IPS-NIHi7 (cell line): ENCODE measurements around the gene CD300LF.

Source experiments
- DNase-seq: peaks from one replicate; pipeline ENCODE4 v3.0.0; 2012; ENCODE audit warnings: mixed read lengths; ENCODE audit errors: extremely low spot score

CD300LF gene

GRCh38 chr17:74745548-74746177, 32.9 kb upstream of the CD300LF start:
- DNase-seq, result no peak

- DNase-seq, result peak; percentile 81
These were observed 32.2 kb upstream of the CD300LF start for GRCh38 chr17:74744714-74745547.

DNA sequence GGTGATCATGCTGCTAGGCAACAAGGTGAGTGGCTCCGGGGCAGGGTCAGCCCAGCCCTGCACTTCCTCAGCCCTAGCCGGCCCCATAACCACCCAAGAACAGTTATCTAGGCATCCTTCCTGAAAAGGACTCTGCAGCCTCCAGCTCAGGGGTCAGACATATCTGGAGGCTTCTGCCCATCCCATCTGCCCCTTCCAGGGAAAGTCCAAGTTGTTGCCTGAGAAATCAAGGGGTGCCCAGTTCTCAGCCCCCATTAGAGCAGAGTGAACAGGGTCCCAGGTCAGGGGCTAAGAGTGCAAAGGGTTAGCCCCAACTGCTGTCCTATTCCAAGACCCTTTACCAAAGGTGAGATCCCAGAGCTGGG, 31.6 kb upstream of the CD300LF start:
- DNase-seq, result no peak

GRCh38 chr17:74743755-74744154, 31.0 kb upstream of the CD300LF start:
- no peak for DNase-seq

GRCh38 chr17:74742978-74743545, 30.3 kb upstream of the CD300LF start:
- no peak for DNase-seq

DNA sequence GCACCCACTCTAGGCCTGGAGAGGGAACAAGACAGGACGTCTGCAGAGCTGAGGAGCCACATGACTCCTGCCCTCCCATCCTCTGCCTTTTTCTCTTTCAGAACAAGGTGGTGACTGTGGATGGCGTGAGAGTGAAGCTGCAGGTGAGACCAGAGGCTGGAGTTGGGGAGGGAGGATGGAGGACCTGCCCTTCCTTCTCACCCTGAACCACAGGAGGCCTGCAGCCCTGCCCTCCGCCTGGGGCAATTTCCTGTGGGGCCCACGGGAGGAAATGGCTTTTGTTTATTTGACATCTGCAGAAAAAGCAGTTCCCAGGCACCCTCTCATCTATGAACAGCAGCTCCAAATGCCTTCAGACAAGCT, 29.4 kb upstream of the CD300LF start:
- DNase-seq, result no peak

DNA sequence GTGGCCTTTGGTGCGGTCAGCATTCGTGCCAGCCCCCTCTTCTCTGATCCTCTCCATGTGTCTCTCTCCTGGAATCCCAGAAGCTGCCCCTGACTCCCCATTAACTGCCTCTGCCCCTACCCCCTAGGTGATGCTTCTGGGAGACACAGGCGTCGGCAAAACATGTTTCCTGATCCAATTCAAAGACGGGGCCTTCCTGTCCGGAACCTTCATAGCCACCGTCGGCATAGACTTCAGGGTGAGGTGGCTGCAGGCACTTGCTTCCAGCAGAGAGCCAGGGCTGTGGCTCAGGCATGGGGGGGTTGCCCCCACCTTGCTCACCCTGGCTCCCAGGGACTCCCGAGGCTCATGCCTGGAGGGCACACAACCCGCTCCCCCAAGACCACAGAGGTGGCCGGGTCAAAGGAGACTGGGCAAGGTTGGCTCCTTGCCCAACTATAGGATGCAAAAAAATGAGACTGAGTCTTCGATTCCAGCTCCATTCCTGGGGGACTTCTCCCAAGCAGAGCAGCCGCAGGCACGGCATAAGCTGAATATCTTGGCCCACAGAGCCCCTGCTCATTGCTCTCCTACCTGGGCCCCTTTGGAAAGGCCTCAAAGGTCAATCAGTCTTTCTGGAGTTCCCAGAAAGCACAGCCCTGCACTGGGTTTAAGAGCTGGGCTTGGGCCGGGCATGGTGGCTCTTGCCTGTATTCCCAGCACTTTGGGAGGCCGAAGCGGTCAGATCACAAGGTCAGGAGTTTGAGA, 28.1 kb upstream of the CD300LF start:
- no peak for DNase-seq

DNA sequence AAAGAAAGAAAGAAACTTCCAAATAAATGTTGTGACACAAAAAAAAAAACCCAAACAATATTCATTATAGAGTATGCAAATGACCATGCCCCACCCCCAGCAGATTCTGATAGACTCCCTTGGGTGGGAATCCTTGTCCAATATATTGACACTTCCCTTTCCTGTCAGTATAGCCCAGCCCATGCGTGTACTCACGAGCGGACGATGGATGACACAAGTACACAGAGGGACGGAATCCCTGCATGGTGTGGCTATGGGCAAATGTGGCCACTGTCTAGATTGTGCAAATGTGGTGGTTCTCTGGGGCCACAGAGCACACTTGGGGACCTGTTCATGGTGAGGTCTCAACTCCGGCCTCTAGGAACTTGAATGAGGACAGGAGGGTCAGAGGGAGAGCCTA, 27.4 kb upstream of the CD300LF start:
- DNase-seq, result no peak

GRCh38 chr17:74739227-74739831, 26.6 kb upstream of the CD300LF start:
- DNase-seq, result no peak

GRCh38 chr17:74738051-74738996, 25.6 kb upstream of the CD300LF start:
- no peak for DNase-seq

- DNase-seq, result peak; percentile 76
These were observed 24.8 kb upstream of the CD300LF start for GRCh38 chr17:74737299-74738050.

DNA sequence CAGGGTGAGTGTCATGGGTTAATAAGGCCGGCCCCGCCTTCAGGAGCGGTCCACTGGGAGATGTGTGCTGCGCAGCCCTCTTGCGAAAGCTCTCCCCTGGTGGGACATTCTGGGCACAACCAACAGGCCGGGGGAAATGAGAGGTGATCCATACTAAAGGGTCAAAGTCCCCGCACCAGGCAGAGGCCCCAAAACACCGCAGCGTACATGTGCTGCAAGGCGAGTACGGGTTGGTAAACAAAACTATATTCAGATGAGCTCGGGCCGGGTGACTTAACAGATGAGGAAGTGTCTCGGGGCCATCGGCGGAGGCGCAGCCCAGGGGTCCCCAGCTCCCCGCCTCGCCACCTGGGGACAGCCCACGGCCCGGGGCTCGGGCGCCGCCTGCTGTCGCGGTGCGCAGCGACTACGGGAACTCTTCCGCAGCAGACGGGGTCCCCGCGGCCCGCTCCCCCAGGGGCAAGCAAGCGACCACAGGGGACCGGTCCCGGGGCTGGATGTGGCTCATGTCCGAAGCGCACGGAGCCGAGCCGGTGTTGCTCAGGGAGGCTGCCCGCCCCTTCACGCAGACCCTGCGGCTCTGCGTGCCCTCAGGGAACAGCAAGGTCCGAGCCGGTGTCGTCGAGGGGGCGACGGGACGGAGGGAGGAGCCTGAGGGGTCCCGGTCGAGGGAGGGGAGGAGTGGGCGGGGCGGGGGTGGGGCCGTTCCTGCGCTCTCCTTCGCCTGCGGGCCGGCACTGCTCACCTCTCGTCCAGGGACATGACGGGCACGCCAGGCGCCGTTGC, 24.0 kb upstream of the CD300LF start, which contains the start of gene RAB37:
Gene RAB37, plus strand, starts transcription at position 744 of the 786 bp plus-strand sequence. Its CDS starts 17 bp downstream, at position 761.
- peak; percentile 82 for DNase-seq

GRCh38 chr17:74734256-74734655, 21.5 kb upstream of the CD300LF start:
- no peak for DNase-seq

DNA sequence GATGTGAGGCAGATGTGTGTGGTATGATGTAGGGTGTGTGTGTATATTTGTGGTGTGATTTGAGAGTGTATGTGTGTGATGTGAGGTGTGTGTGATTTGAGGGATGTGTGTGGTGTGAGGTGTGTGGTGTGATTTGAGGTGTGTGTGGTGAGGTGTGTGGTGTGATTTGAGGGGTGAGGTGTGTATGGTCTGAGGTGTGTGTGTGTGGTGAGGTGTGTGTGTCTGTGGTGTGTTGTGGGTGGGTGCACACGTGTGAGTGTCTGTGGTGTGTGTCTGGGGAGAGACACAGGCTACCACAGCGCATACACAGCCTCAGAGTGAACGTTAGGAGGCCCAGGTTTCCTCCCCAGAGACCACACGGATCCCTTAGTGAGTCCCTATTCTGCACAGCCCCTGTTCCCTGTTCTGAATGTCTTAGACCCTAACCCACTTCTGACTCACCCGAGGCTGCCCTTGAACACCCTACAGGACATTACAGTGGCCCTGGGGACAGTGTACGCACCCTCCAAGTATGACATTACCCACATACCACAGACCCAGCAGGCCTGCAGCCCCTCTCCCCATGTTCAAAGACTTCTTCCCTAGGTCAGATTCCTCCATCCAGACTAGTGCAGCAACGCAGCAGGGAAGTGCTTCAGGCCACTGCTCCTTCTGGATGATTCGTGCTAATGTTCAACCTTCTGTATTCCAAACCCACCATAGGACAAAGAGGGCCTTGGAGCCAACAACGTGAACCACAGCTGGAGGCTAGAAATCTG, 20.8 kb upstream of the CD300LF start:
- DNase-seq, result no peak

DNA sequence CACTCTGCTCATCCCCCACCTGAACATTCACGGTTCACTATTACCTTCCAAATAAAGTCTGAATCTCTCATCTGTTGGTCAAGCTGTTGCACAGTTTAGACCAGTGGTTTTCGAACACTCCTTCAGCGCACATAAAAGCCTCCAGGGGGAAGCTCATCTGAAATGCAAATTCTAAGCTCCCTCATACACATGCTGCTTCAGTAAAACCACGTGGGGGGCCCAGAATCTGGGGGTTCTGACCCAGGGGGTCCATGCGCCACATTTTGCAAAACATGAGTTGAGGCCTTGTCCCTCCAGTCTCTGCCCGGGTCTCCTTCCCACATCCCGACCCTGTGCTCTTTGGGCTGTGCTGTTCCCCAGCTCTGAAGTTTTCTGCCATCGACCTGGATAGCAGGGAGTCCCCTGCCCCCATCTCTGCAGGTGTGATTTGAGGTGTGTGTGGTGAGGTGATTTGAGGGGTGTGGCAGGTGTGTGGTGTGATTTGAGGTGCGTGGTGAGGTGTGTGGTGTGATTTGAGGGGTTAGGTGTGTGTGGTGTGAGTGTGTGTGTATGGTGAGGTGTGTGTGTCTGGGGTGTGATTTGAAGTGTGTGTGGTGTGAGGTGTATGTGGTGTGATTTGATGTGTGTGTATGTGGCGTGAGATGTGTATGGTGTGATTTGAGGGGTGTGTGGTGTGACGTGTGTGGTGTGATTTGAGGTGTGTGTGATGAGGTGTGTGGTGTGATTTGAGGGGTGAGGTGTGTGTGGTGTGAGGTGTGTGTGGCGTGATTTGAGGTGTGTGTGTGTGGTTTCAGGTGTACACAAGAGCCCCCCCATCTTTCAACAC, 19.5 kb upstream of the CD300LF start:
- no peak for DNase-seq

DNA sequence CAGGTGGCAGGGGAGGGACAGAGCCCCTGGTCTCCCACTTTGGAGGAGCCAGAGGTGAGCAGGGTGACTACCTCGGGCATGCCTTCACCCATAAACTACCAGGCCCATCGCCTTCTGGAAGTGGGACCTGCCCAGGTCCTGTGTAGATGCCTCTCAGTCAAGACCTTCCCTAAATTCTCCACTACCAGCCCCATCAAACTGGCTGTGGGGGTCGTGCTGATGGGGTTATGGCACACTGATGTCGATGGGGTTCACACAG, 18.6 kb upstream of the CD300LF start:
- DNase-seq, result no peak

GRCh38 chr17:74730491-74731346, 18.0 kb upstream of the CD300LF start:
- no peak for DNase-seq
